Psoas muscle (tissue), 8 donors: ENCODE data around the gene ZFAND6. TPM values are rescaled to one million over a fixed set of nuclear protein-coding genes. Genes with fewer than 3 reads are reported as not detected.

Experiments used
- ATAC-seq, 4 donors: fragments of 200-7000 bp; cut with Tn5 transposase; one replicate each; pipeline ENCODE4 v1.9.1; 2020; ENCODE audit warnings: moderate library complexity in 3 of 4, mild to moderate bottlenecking in 2 of 4
- DNase-seq, 2 donors: peaks; one replicate each; pipeline ENCODE4 v3.0.0-alpha.2; 2020
- H3K27ac ChIP-seq: fragments of 200-600 bp; one replicate; pipeline ENCODE4 v1.8.0; 2022
- H3K27me3 ChIP-seq, 3 donors: fragments of 200-600 bp in 1 of 3; one replicate each; pipeline versions ENCODE4 v1.6.1 to v1.8.0; 2013 to 2022; ENCODE audit warnings: low read length in 2 of 3, mild to moderate bottlenecking in 2 of 3, moderate library complexity in 1 of 3; ENCODE audit not compliant: insufficient read depth in 3 of 3
- H3K36me3 ChIP-seq, 2 donors: fragments of 200-600 bp in 1 of 2; one replicate each; pipeline versions ENCODE4 v1.6.1 to v1.8.0; 2013 to 2022; ENCODE audit warnings: low read depth in 1 of 2, mild to moderate bottlenecking in 1 of 2, moderate library complexity in 1 of 2; ENCODE audit not compliant: insufficient read depth in 1 of 2
- H3K4me1 ChIP-seq: fragments of 200-600 bp; one replicate; pipeline ENCODE4 v1.8.0; 2022
- H3K4me3 ChIP-seq: fragments of 200-600 bp; one replicate; pipeline ENCODE4 v1.8.0; 2022; ENCODE audit warnings: mild to moderate bottlenecking
- H3K9me3 ChIP-seq: fragments of 200-600 bp; one replicate; pipeline ENCODE4 v1.8.0; 2022
- CTCF ChIP-seq: fragments of 200-600 bp; IDR thresholded peaks from one replicate; pipeline ENCODE4 v1.8.0; 2022; ENCODE audit warnings: antibody characterized with exemption
- WGBS, 3 donors: extraction: QIAGEN DNeasy Blood & Tissue Kit; methylation state at CpG; one replicate each; pipeline versions ENCODE4 v1.1.6 to v1.1.7; 2013; 5-methylcytosine and 5-hydroxymethylcytosine counted together
- intact Hi-C, 2 donors: fragments of 100-400 bp; cut with DNase I; formaldehyde crosslinking; loops; one replicate each; pipeline versions ENCODE4 v1.11.0 to v1.14.2; 2022
- polyA plus RNA-seq, 3 donors: library from polyadenylated mRNA; stranded (reverse); fragments of 200-250 nt; gene quantifications; one replicate each; pipeline ENCODE4 v1.2.3, GENCODE V29; 2013
- total RNA-seq, 4 donors: library from RNA; stranded (reverse); fragmentation: NEBNext Ultra II Directional in 2 of 4; extraction: Animal tissue kit (Norgen Biotek cat#: 25700) in 2 of 4; gene quantifications; one replicate each; pipeline versions ENCODE4 v1.2.1 to v1.2.4, GENCODE V29; 2021 to 2023
- donor health status: healthy with polysubstance abuse.
- donor health status: DM: no; HTN: no; CAD: no; lungs with moderate emphysema.
- donor health status: Bipolar disorder and iron deficiency.
- donor health status: healthy.
- donor health status: DM: yes; HTN: yes; CAD: no.
- donor health status: DM: no; HTN: no; CAD: no.
- donor health status: DM: no; HTN: no; CAD: no.
- donor health status: DM: yes; HTN: yes; CAD: no.

ZFAND6 gene
- total and polyA plus RNA-seq, 7 donors = 66.3 to 125 (median 78.8) TPM

DNA sequence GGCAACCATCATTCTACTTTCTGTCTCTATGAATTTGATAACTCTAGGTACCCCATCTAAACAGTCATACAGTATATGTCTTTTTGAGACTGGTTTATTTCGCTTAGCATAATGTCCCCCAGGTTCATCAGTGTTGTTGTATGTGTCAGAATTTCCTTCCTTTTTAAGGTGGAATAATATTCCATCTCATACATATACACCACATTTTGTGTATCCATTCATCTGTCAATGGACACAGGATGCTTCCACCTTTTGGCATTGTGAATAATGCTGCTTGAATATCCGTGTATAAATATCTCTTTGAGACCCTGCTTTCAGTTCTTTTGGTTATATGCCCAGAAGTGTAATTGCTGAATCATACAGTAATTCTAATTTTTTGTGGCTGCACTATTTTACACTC lies 10.4 kb upstream of the ZFAND6 start:
- Histone ChIP-seq H3K27ac (no peak overlapping the region), H3K4me3 (no peak overlapping the region), H3K9me3 (no peaks in the 10 kb centered on the region), H3K27me3 (no peaks in the 10 kb centered on the region), H3K4me1 (no peaks in the 10 kb centered on the region), H3K36me3 (no peaks in the 10 kb centered on the region)
- ATAC-seq (no peak), DNase-seq (no peak)
- intact Hi-C loops = no loop called here
- 43 to 51% (median 47%) methylated on average over 2 of the region's 2 CpGs for WGBS, 3 donors
- TF ChIP-seq CTCF = no peak

DNA sequence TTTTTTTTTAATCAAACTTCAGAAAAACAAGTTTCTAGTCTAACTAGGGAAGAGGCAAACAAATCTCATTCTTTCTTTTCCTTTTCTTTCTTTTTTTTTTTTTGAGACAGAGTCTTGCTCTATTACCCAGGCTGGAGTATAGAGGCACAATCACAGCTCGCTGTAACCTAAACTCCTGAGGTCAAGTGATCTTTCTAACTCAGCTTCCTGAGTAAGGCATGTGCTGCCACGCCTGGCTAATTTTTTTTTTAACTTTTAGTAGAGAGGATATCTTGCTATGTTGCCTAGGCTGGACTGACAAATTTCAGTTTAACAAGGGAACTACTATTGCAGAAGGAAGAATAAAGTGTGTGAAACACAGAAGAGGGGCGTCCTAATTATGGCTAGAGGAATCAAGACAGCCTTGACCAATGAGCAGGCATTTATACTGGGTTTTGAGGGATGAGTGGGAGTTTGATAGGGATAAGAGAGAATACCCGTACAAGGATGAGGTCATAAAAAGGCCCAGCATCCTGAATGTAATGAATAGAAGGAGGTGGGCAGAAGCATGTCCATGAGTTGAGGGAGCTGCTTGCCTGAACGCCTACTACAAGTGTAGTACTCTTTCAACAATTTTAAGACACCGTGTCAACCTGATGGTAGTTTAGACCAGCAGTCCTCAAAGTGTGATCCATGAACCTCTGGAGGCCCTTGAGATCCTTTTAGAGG lies 6.7 kb upstream of the ZFAND6 start:
- 69 to 73% (median 71%) methylated on average over 6 of the region's 6 CpGs for WGBS, 3 donors
- Histone ChIP-seq H3K4me1 (no peaks in the 10 kb centered on the region), H3K27me3 (no peaks in the 10 kb centered on the region), H3K36me3 (no peaks in the 10 kb centered on the region), H3K9me3 (no peaks in the 10 kb centered on the region), H3K4me3 (no peak overlapping the region), H3K27ac (no peak overlapping the region)
- intact Hi-C loops = loop anchor here in 1 of 2 donors (10.0 kb wide), 2 partner anchors 102 to 158 kb away; partner anchors contain the start of genes FAH and MTHFS
- TF ChIP-seq CTCF = no peak
- DNase-seq (no peak), ATAC-seq (no peak)

DNA sequence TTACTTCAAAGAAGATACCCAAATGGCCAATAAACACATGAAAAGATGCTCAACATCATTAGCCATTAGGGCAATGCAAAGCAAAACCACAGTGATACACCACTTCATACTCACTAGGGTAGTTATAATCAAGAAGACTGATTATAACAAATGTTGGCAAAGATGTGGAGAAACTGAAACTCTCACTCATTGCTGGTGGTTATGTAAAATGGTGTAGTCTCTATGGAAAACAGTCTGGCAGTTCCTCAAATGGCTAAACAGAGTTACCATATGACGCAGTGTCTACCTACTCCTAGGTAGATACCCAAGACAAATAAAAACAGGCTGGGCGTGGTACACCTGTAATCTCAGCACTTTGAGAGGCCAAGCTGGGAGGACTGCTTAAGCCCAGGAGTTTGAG lies 3.5 kb upstream of the ZFAND6 start:
- Histone ChIP-seq H3K36me3 (no peaks in the 10 kb centered on the region), H3K4me3 (no peak overlapping the region), H3K4me1 (peaks cover 11% of the 10 kb centered on the region), H3K9me3 (no peaks in the 10 kb centered on the region), H3K27me3 (no peaks in the 10 kb centered on the region), H3K27ac (no peak overlapping the region)
- intact Hi-C loops = loop anchor here in 1 of 2 donors (10.0 kb wide), 2 partner anchors 99 to 161 kb away; partner anchors contain the start of genes FAH and MTHFS
- WGBS, 3 donors = 89 to 94% (median 93%) methylated on average over 2 of the region's 2 CpGs
- DNase-seq (no peak), ATAC-seq (no peak)
- no peak for TF ChIP-seq CTCF

DNA sequence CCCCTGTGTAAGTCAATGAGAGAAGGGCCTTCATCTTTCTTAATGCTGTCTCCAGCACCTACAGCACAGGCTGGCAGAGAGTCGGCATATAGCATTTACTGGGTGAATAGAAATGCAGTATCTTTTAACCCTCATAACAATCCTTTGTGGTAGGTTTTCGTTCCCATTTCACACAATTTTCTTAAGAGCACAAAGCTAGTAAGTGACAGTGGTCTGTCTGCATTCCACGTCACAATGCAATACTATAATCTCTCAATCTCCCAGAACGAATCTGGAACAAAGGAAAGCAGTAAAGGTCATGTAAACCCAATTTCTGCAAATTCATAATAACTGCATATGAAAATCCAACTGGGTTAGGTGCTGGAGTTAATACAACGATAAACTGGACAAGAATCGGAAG lies 1.4 kb upstream of the ZFAND6 start:
- Histone ChIP-seq H3K27me3 (no peaks in the 10 kb centered on the region), H3K9me3 (no peaks in the 10 kb centered on the region), H3K27ac (no peak overlapping the region), H3K4me3 (no peak overlapping the region), H3K4me1 (peaks cover 25% of the 10 kb centered on the region), H3K36me3 (no peaks in the 10 kb centered on the region)
- DNase-seq (no peak), ATAC-seq (no peak)
- 58 to 59% (median 59%) methylated on average over 6 of the region's 6 CpGs for WGBS, 3 donors
- no peak for TF ChIP-seq CTCF
- intact Hi-C loops = loop anchor here (2.0 to 10.0 kb wide), 3 partner anchors 93 to 163 kb away; partner anchors contain the start of genes FAH (in 1 of the 2) and MTHFS (in 1 of the 2)
